Breast epithelium (tissue), 4 donors: ENCODE measurements around the gene ARPC2. TPM values are rescaled to one million over a fixed set of nuclear protein-coding genes. Genes with fewer than 3 reads are reported as not detected.

ENCODE experiments used
- DNase-seq, 2 donors: peaks; one replicate each; pipeline ENCODE4 v3.0.0-alpha.2; 2019; ENCODE audit warnings: low spot score in 2 of 2
- H3K27ac ChIP-seq, 2 donors: fragments of 200-600 bp; sonication (generic) in 1 of 2; one replicate each; pipeline ENCODE4 v1.5.1; 2016 to 2019; ENCODE audit warnings: mild to moderate bottlenecking in 1 of 2
- H3K27me3 ChIP-seq, 2 donors: fragments of 200-600 bp; sonication (generic) in 1 of 2; one replicate each; pipeline versions ENCODE4 v1.5.1 to v1.6.0; 2017 to 2019; ENCODE audit warnings: control low read depth in 1 of 2, mild to moderate bottlenecking in 1 of 2
- H3K36me3 ChIP-seq: fragments of 200-600 bp; one replicate; pipeline ENCODE4 v1.5.1; 2019
- H3K4me1 ChIP-seq, 2 donors: fragments of 200-600 bp; sonication (generic); one replicate each; pipeline ENCODE4 v1.5.1; 2016 to 2019; ENCODE audit warnings: control low read depth in 1 of 2
- H3K4me3 ChIP-seq, 3 donors: fragments of 200-600 bp; sonication (generic); 1 replicate in 2 of 3; 2 replicates in 1 of 3; pipeline ENCODE4 v1.5.1; 2016 to 2019; ENCODE audit warnings: mild to moderate bottlenecking in 3 of 3, moderate library complexity in 2 of 3
- H3K9me3 ChIP-seq, 2 donors: fragments of 200-600 bp; sonication (generic) in 1 of 2; one replicate each; pipeline ENCODE4 v1.5.1; 2016 to 2019; ENCODE audit warnings: control low read depth in 1 of 2
- CTCF ChIP-seq, 3 donors: fragments of 450-650 bp; IDR thresholded peaks; one replicate each; pipeline ENCODE4 v1.5.1; 2016 to 2017; ENCODE audit warnings: antibody characterized with exemption in 3 of 3, mild to moderate bottlenecking in 3 of 3, moderate library complexity in 3 of 3
- POLR2A ChIP-seq: fragments of 450-650 bp; IDR thresholded peaks from one replicate; pipeline ENCODE4 v1.6.1; 2016; ENCODE audit warnings: antibody characterized with exemption, mild to moderate bottlenecking, moderate library complexity
- POLR2AphosphoS5 ChIP-seq, 3 donors: sonication (generic); formaldehyde crosslinking; IDR thresholded peaks; one replicate each; pipeline ENCODE4 v1.6.1; 2017; ENCODE audit warnings: antibody characterized with exemption in 3 of 3
- intact Hi-C: fragments of 100-400 bp; cut with DNase I; formaldehyde crosslinking; loops from one replicate; pipeline ENCODE4 v1.15.1; 2023; ENCODE audit warnings: low total_unique reads
- total RNA-seq, 3 donors: library from RNA; depleted of rRNA; stranded (reverse); fragments of >200 nt; gene quantifications; one replicate each; pipeline ENCODE4 v1.1.0, GENCODE V29; 2016

ARPC2 gene
- total RNA-seq, 3 donors from 2014 or later: 212 to 336 (median 248) TPM

- Histone ChIP-seq H3K36me3 (no peaks in the 10 kb centered on the region), H3K9me3 (no peaks in the 10 kb centered on the region), H3K4me3 (no peak overlapping the region), H3K27ac (no peak overlapping the region), H3K27me3 (no peaks in the 10 kb centered on the region), H3K4me1 (no peaks in the 10 kb centered on the region)
- TF ChIP-seq POLR2AphosphoS5 (IDR thresholded peaks at IDR 0.05) (no peak), CTCF (IDR thresholded peaks at IDR 0.05) (no peak), POLR2A (no peak)
- intact Hi-C loops: no loop called here
- no peak for DNase-seq
Observed at GRCh38 chr2:218186876-218187275, 30.1 kb upstream of the ARPC2 start.

GRCh38 chr2:218187296-218188015 lies 29.5 kb upstream of the ARPC2 start:
- no peaks in the 10 kb centered on the region for H3K36me3 ChIP-seq
- no peaks in the 10 kb centered on the region for H3K27me3 ChIP-seq
- intact Hi-C loops: no loop called here
- H3K4me1 ChIP-seq: no peaks in the 10 kb centered on the region
- no peak overlapping the region for H3K27ac ChIP-seq
- no peaks in the 10 kb centered on the region for H3K9me3 ChIP-seq
- TF ChIP-seq POLR2A (no peak), CTCF (IDR thresholded peaks at IDR 0.05) (no peak), POLR2AphosphoS5 (IDR thresholded peaks at IDR 0.05) (no peak)
- no peak overlapping the region for H3K4me3 ChIP-seq
- no peak for DNase-seq

- Histone ChIP-seq H3K27ac (no peak overlapping the region), H3K4me1 (no peaks in the 10 kb centered on the region), H3K4me3 (no peak overlapping the region), H3K36me3 (no peaks in the 10 kb centered on the region), H3K9me3 (no peaks in the 10 kb centered on the region), H3K27me3 (no peaks in the 10 kb centered on the region)
- no peak for TF ChIP-seq CTCF (IDR thresholded peaks at IDR 0.05)
- no peak for TF ChIP-seq POLR2AphosphoS5 (IDR thresholded peaks at IDR 0.05)
- TF ChIP-seq POLR2A: no peak
- intact Hi-C loops: no loop called here
- DNase-seq: no peak
Observed at GRCh38 chr2:218188528-218188927, 28.5 kb upstream of the ARPC2 start.

GRCh38 chr2:218192902-218193430 lies 24.0 kb upstream of the ARPC2 start:
- Histone ChIP-seq H3K9me3 (no peaks in the 10 kb centered on the region), H3K4me3 (no peak overlapping the region), H3K36me3 (no peaks in the 10 kb centered on the region), H3K4me1 (no peaks in the 10 kb centered on the region), H3K27me3 (no peaks in the 10 kb centered on the region), H3K27ac (no peak overlapping the region)
- intact Hi-C loops: no loop called here
- TF ChIP-seq CTCF (IDR thresholded peaks at IDR 0.05): no peak
- no peak for TF ChIP-seq POLR2A
- TF ChIP-seq POLR2AphosphoS5 (IDR thresholded peaks at IDR 0.05): no peak
- DNase-seq: no peak

- H3K27ac ChIP-seq: no peak overlapping the region
- no peaks in the 10 kb centered on the region for H3K27me3 ChIP-seq
- H3K4me1 ChIP-seq: no peaks in the 10 kb centered on the region
- no peak for DNase-seq
- TF ChIP-seq POLR2AphosphoS5 (IDR thresholded peaks at IDR 0.05) (no peak), POLR2A (no peak), CTCF (IDR thresholded peaks at IDR 0.05) (no peak)
- H3K36me3 ChIP-seq: no peaks in the 10 kb centered on the region
- H3K9me3 ChIP-seq: no peaks in the 10 kb centered on the region
- intact Hi-C loops: no loop called here
- no peak overlapping the region for H3K4me3 ChIP-seq
Observed at GRCh38 chr2:218193701-218194100, 23.3 kb upstream of the ARPC2 start.
